22Rv1 (cell line): ENCODE data around the gene MAPT.

Source experiments
- H3K27ac ChIP-seq: fragments of 450-650 bp; 2 replicates; pipeline ENCODE4 v1.5.1; 2017
- ZFX ChIP-seq: fragments of 450-650 bp; IDR thresholded peaks from 2 replicates; pipeline ENCODE4 v1.6.1; 2017; ENCODE audit warnings: antibody characterized with exemption, borderline replicate concordance
- TF ChIP-seq, protein P1 (sequence below): fragments of 450-650 bp; IDR thresholded peaks from 2 replicates; pipeline ENCODE4 v1.5.1; 2017; ENCODE audit warnings: mild to moderate bottlenecking

MAPT gene

DNA sequence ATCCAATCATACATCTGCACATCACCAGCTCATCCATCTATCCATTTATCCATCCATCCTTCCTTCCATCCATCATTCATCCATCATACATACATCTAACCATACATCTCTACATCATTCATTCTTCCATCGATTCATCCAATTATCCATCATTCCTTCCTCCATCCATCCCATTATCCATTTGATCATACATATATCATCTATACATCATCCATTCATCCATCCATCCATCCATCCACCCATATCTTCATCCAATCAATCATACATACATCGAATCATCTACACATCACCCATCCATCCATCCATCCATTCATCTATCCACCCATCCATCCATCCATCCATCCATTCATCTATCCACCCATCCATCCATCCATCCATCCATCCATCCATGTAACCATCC is 75.4 kb downstream of the MAPT start:
- TF ChIP-seq, protein P1, sequence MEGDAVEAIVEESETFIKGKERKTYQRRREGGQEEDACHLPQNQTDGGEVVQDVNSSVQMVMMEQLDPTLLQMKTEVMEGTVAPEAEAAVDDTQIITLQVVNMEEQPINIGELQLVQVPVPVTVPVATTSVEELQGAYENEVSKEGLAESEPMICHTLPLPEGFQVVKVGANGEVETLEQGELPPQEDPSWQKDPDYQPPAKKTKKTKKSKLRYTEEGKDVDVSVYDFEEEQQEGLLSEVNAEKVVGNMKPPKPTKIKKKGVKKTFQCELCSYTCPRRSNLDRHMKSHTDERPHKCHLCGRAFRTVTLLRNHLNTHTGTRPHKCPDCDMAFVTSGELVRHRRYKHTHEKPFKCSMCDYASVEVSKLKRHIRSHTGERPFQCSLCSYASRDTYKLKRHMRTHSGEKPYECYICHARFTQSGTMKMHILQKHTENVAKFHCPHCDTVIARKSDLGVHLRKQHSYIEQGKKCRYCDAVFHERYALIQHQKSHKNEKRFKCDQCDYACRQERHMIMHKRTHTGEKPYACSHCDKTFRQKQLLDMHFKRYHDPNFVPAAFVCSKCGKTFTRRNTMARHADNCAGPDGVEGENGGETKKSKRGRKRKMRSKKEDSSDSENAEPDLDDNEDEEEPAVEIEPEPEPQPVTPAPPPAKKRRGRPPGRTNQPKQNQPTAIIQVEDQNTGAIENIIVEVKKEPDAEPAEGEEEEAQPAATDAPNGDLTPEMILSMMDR: no peak
- TF ChIP-seq ZFX: no peak

DNA sequence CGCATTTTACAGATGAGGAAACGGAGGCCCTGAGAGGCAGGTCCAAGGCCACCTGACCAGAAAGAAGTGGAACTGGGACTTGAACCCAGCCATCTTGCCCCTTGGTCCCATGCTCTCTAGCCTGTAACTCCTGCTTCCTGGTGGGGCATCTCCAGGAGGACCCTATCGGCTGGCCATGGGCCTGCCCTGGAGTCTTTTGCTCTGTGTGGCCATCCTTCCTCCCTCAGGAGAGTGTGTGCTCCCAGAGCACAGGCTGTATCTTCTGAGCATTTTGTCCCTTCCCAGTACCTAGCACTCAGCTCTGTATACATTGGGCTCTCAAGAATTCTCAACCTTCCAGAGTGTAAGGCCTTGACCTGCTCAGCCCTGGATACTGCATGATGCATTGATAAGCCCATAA is 76.3 kb downstream of the MAPT start:
- TF ChIP-seq ZFX: no peak
- TF ChIP-seq, protein P1: no peak
- no peak overlapping the region for H3K27ac ChIP-seq

More for the DNA sequence above, 75.4 kb downstream of the MAPT start:
- no peak overlapping the region for H3K27ac ChIP-seq

- H3K27ac ChIP-seq: no peak overlapping the region
- TF ChIP-seq, protein P1: no peak
- TF ChIP-seq ZFX: no peak
Measured at GRCh38 chr17:45971698-45972141, 77.4 kb downstream of the MAPT start.

GRCh38 chr17:45972531-45972930 is 78.2 kb downstream of the MAPT start:
- TF ChIP-seq ZFX: no peak
- TF ChIP-seq, protein P1: no peak
- 0 out of 2 replicates have a peak overlapping the region, but pooled peaks have one; percentile 26 for H3K27ac ChIP-seq

GRCh38 chr17:45973099-45973780 is 78.9 kb downstream of the MAPT start:
- peak overlapping the region; percentile 26; the same call in 1 of the 2 replicates for H3K27ac ChIP-seq
- TF ChIP-seq, protein P1: no peak
- TF ChIP-seq ZFX: no peak

DNA sequence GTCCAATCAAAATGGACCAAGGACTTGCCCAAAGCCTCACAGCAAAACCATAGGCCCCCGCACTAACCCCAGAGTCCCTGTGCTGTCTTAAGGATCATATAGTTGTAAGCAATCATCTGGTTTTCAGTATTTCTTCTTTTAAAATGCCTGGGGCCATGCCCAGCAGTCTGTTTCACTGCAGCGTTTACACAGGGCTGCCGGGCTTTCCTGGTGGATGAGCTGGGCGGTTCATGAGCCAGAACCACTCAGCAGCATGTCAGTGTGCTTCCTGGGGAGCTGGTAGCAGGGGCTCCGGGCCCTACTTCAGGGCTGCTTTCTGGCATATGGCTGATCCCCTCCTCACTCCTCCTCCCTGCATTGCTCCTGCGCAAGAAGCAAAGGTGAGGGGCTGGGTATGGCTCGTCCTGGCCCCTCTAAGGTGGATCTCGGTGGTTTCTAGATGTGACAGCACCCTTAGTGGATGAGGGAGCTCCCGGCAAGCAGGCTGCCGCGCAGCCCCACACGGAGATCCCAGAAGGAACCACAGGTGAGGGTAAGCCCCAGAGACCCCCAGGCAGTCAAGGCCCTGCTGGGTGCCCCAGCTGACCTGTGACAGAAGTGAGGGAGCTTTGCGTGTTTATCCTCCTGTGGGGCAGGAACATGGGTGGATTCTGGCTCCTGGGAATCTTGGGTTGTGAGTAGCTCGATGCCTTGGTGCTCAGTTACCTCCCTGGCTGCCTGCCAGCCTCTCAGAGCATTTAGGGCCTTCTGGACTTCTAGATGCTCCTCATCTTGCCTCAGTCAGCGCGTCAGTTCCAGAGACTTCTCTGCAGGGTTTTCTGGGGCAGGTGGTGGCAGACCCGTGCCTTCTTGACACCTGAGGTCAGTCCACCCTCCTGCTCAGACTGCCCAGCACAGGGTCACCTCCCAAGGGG is 79.8 kb downstream of the MAPT start:
- H3K27ac ChIP-seq: peak overlapping the region; percentile 26; the same call in 1 of the 2 replicates
- no peak for TF ChIP-seq ZFX
- TF ChIP-seq, protein P1: no peak
